A549 treated with AZD2906 at 1 μM for 4 hours (cell line): ENCODE measurements around the gene WDTC1. TPM values are rescaled to one million over a fixed set of nuclear protein-coding genes. Genes with fewer than 3 reads are reported as not detected.

ENCODE experiments used
- total RNA-seq: library from RNA; stranded (reverse); fragments of 200-300 nt; extraction: Qiagen RNA extraction; gene quantifications from 5 replicates; pipeline ENCODE4 v1.2.3, GENCODE V29; 2022

WDTC1 gene
- total RNA-seq: 6.3 to 7.5 TPM (median 7.4 TPM) in 5 replicates

GRCh38 chr1:27234049-27234882 is at the start of gene WDTC1:
Gene WDTC1, plus strand, starts transcription at chr1:27234632. Its CDS starts 26,423 bp downstream, at chr1:27261055.

GRCh38 chr1:27321813-27322568 is 87.6 kb downstream of the WDTC1 start, which contains the start of gene TMEM222:
Gene TMEM222, plus strand, starts transcription at chr1:27322163. Its CDS starts 35 bp downstream, at chr1:27322198.

GRCh38 chr1:27341525-27342252 is 107.3 kb downstream of the WDTC1 start, which contains the start of gene SYTL1:
Gene SYTL1, plus strand, starts transcription at chr1:27342022. Its CDS starts 3,313 bp downstream, at chr1:27345335.

Other genes with a start within 250 kb of the WDTC1 start
- gene TRNP1, start 240.9 kb upstream of the WDTC1 start, total RNA-seq: 189 to 300 TPM (median 281 TPM) in 5 replicates
- gene TENT5B, start 221.8 kb upstream of the WDTC1 start, total RNA-seq: 1.2 to 2.0 TPM (median 1.7 TPM) in 5 replicates
- gene SLC9A1, start 79.5 kb upstream of the WDTC1 start, total RNA-seq: 15.5 to 18.6 TPM (median 17.4 TPM) in 5 replicates
- 41.1 to 50.7 TPM (median 48.4 TPM) in 5 replicates for gene TMEM222, start 87.5 kb downstream of the WDTC1 start, total RNA-seq
- 0.26 to 0.63 TPM (median 0.41 TPM) in 5 replicates for gene SYTL1, start 107.4 kb downstream of the WDTC1 start, total RNA-seq
- 13.4 to 22.5 TPM (median 18.1 TPM) in 5 replicates for gene MAP3K6, start 132.3 kb downstream of the WDTC1 start, total RNA-seq
- gene FCN3, start 140.2 kb downstream of the WDTC1 start, total RNA-seq: not detected in 5 replicates
- gene CD164L2, start 148.7 kb downstream of the WDTC1 start, total RNA-seq: not detected in 5 replicates
- gene GPR3, start 158.0 kb downstream of the WDTC1 start, total RNA-seq: 1.4 to 1.8 TPM (median 1.6 TPM) in 5 replicates